Activated CD8-positive, alpha-beta memory T cell treated with anti-CD3 and anti-CD28 coated beads for 4 hours (primary cell): ENCODE data around the gene KCTD13.
A peak's percentile ranks its signal among the peaks of the same experiment; 100 is the strongest.
"Not testable (repeated sequence)": the region's sequence is repeated elsewhere in the genome, so short reads cannot be mapped to it uniquely, and the experiment has no call there.

Experiments used
- DNase-seq, 2 donors: peaks; one replicate each; pipeline ENCODE4 v3.0.0-alpha.2; 2020; ENCODE audit warnings: low read depth in 2 of 2

Gene KCTD13

GRCh38 chr16:29877266-29877961, 48.6 kb downstream of the KCTD13 start:
- DNase-seq, result no peak

- no peak for DNase-seq
Measured at GRCh38 chr16:29876594-29877249, 49.3 kb downstream of the KCTD13 start.

DNA sequence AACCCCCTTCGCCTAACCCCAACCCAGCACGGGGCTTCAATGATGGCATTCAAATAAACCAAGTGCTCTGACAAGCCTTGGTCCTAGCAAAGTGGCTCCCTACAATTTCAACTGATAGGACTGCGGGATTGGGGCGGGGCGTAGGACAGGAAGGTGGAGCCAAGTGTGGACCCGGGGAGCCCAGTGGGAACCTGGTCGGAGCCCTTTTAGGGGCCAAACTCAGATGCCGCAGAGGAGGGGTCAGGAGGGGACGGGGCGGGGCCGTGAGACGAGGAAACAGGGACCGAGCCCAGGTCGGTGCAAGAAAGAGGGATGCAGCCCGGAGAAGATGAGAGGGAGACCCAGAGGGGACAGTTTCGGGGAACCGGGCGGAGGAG, 49.8 kb downstream of the KCTD13 start:
- DNase-seq, result no peak

DNA sequence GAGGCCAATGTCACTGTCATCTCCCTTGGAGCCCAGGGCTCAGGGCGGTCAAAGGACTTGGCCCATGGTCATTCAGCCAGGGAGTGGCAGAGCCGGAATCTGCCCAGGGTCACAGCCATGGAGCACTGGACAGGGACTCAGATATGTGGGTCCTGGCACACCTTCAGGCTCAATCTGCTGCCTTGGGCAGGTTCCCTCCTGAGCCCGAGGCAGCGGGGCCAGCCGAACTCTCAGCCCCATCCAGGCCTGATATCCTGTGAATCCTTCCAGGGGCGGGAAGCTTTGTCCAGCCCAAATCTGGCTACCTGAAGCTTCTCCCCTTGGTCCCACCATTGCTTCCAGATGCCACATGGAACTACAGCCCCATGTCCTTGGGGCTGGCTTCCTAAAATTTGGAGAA, 50.8 kb downstream of the KCTD13 start:
- no peak for DNase-seq

- no peak for DNase-seq
Measured at GRCh38 chr16:29873319-29873718, 52.7 kb downstream of the KCTD13 start.

DNA sequence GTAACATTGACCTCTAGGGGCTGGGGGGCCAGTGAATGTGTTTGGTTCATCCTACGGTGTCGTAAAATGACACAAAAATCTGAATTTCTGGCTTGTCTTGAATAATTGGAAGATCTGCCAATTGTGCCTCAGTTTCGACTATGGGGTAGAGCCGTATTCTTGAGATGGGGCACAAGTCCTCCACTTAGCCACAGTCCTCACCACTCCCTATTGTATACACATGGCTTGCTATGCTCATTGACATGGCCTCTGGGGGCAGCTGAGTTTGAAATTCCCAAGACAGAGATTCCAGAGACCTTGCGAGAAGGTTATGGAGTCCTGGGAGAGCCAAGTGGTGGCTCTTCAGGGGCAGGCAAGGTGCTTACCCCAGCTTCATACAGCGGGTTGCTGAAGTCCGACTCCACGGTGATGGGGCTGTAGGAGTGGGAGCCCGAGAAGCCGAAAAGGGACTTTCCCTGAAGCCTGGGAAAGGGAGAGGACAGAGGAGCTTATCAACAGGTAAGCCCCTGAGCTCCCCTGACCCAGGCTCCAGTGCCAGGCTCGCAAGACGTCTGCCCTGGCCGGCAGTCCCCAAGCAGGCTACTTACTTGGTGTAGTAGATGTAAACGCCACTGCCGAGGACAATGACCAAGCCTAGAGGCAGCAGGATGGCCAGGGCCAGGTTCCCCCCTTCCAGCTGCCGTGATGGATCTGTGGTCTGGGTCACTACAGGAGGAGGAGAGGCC, 54.0 kb downstream of the KCTD13 start:
- no peak for DNase-seq

DNA sequence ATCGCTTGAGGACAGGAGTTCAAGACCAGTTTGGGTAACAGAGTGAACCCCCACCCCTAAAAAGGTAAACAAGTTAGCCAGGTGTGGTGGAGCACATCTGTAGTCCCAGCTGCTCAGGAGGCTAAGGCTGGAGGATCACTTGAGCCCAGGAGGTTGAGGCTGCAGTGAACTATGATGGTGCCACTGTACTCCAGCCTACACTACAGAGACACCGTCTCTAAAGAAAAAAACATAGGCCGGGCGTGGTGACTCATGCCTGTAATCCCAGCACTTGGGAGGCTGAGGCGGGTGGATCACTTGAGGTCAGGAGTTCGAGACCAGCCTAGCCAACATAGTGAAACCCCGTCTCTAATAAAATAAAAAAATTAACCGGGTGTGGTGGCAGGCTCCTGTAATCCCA, 57.0 kb downstream of the KCTD13 start:
- DNase-seq, result not testable (repeated sequence)

DNA sequence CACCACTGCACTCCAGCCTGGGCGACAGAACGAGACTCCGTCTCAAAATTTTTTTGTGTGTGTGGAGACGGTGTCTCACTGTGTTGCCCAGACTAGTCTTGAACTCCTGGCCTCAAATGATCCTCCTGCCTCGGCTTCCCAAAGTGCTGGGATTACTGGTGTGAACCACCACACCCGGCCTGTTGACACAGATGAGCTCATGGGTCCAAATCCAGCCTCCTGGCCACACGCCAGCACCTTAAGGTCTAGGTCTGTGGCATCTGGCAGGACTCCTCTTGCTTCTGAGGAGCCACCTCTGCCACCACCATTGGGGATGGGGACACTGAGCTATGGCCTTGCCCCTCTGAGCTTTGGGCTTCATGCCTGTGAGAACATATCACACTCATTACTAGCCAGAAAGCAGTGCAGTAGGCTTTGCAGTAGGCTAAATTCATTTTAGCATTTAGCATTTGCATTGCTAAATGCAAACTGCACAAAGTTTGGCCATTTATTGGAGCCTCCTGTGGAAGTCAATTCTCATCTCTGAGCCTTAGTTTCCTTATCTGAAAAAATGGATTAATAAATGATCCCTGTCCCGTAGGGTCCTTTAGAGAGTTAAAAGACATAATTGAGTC, 57.5 kb downstream of the KCTD13 start:
- DNase-seq, result no peak

DNA sequence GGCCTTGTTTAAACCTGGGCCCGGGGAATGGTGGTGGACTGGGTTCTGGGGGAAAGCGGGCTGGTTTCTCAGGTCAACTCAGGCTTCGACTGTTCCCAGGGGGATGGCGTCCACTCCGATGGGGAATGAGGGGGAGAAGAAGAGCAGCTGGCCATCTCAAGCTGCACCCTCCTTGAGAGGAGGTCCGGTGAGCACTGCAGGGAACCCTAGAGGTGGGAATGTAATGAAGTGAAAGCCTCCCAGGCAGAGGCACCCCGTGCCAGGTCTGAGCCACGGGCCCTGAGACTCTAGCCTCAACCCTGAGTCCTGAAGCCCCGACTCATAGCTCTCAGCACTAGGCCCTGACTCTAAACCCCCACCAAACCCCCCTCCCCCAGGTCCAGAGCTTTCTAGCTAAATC, 61.8 kb downstream of the KCTD13 start:
- DNase-seq, result no peak

DNA sequence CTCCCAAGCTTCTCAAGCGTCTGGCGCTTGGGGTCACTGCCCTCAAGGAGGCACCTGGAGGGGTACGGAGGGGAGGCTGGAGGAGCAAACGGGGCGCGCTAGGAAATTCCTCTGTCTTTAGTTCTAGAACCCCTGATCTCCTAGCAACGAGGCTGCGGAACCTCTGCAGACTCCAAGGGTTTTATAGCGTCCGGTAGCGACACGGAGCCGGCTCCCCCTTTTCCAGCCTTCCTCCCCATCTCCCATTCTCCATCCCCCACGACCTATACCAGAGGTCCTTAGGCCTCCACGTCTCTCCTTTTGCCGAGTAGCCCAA, 62.4 kb downstream of the KCTD13 start:
- no peak for DNase-seq

DNA sequence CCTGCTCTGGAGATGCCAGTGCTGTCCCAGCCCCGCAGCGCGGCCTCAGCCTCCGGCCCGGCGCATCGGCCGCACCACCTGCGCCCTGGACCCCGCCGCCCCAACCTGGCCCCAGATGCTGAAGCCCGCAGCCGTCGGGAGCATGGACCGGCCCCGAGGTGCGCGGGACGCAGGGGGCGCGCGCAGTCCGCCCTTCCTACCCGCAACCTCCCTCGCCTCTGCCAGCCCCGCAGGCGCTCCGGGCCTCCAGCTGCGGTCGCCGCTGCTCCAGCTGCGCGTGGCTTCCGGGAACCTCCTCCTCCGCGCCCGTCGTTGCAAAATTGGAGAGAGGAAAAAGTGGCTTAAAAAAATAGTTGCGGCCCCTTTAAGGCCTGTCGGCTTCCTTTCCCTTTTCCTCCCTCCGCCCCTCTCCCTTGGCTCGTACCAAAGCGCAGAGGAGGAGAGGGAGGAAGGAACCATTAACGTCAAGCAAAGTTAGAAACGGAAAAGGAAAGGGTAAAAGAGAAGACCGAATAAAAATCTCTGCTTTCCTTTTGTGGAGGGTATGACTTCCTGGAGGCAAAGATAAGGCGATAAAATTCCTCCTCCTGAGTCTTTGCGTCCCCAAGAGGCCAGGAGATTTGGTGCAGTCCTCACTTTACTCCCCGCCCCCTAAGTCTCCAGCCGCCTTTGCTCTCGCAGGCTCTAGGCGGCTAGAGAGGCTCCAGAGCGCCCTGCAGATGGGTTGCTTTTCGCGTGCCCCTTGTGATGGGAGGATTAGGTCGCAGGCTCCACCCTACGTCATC, 63.0 kb downstream of the KCTD13 start, which contains the start of gene CDIPT:
Gene CDIPT, minus strand, starts transcription at position 343 of the 785 bp plus-strand sequence. CDS start 369 bp downstream, outside the sequence.
- peak; percentile 83 to 90 for DNase-seq

DNA sequence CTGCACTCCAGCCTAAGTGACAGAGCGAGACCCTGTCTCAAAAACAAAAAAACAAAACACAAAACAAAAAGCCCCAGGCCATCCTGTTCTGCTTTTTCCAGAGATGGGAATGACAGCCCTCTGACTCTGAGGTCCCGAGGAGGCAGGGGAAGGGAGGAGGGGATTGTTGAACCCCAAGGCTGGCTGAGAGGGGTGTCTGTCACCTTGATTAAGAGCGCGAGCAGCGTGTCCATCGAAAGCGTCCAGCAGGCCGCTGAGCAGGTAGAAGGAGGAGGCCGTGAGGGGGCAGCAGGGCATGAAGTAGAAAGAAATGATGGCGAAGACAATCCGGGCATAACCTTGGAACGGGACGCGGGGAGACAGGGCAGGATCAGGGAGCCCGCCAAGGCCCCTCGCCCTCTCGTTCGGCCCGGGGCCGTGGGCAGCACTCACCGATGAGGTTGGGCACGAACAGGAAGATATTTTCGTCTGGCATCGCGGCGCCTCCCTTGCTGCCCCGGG, 63.6 kb downstream of the KCTD13 start:
- DNase-seq, result no peak

DNA sequence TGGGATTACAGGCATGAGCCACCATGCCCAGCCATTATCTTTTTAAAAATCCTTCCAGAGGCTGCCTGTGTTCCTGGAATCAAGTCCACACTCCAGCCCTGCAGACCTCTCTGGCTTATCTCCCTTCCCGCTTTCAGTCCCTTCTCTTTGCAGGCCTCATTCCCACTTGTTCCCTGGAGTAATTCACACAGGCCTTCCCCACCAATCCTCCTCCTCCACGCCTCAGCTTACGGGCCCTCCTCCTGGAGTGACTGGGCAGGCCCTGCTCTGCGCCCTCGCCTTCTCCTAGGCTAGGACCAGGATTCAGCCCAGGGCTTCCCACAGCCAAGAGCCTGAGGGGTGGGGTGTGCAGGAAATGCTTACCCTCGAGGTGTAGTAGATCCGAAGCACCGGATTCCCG, 65.8 kb downstream of the KCTD13 start:
- DNase-seq, result no peak

DNA sequence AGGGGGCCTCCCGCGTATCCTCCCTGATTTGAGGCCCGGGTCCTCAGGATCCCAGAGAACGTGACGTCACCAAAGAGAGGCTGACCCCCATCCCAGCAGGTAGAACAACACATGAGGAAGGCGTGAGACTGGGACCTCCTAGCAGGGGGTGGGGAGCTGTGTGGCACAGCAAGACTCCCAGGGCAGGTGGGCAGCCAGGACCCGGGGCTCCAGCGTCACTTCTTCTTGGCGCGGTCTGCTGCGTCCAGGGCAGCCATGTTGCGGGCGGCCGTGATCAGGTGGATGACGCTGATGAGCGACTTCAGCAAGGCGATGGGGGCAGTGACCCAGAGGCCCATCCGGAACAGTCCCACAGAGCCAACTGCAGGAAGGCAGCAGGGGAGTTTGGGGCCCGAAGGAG, 67.1 kb downstream of the KCTD13 start:
- no peak for DNase-seq

GRCh38 chr16:29858149-29858849, 67.7 kb downstream of the KCTD13 start:
- DNase-seq, result no peak

- DNase-seq, result no peak
Measured at GRCh38 chr16:29857133-29857760, 68.8 kb downstream of the KCTD13 start.
